Breast epithelium (tissue), 3 donors: ENCODE measurements around the gene NR2C1.

Experiments
- POLR2A ChIP-seq: fragments of 450-650 bp; IDR thresholded peaks from one replicate; pipeline ENCODE4 v1.6.1; 2016; ENCODE audit warnings: antibody characterized with exemption, mild to moderate bottlenecking, moderate library complexity
- TF ChIP-seq, protein P1 (sequence below), 3 donors: fragments of 450-650 bp; IDR thresholded peaks; one replicate each; pipeline ENCODE4 v1.5.1; 2016 to 2017; ENCODE audit warnings: antibody characterized with exemption in 3 of 3, mild to moderate bottlenecking in 3 of 3, moderate library complexity in 3 of 3

DNA sequence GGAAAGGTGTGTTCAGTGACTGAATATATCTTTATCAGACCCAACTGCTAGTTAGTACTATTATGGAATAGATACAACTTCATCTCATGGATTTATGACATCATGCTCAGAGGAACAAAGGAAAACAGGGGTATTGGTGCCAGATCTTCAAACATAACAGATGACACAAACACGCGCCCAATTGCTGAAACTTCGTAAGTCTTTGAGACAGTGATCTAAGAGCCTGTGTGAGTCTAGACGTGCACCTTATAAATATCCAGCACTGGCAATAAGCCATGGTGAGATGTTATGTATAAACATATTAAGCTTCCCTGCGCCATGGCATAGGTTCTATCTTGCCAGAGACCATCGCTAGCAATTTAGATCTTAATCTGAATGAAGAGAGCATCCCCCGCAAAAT is 42.2 kb upstream of the NR2C1 start:
- TF ChIP-seq POLR2A, result no peak
- TF ChIP-seq, protein P1, sequence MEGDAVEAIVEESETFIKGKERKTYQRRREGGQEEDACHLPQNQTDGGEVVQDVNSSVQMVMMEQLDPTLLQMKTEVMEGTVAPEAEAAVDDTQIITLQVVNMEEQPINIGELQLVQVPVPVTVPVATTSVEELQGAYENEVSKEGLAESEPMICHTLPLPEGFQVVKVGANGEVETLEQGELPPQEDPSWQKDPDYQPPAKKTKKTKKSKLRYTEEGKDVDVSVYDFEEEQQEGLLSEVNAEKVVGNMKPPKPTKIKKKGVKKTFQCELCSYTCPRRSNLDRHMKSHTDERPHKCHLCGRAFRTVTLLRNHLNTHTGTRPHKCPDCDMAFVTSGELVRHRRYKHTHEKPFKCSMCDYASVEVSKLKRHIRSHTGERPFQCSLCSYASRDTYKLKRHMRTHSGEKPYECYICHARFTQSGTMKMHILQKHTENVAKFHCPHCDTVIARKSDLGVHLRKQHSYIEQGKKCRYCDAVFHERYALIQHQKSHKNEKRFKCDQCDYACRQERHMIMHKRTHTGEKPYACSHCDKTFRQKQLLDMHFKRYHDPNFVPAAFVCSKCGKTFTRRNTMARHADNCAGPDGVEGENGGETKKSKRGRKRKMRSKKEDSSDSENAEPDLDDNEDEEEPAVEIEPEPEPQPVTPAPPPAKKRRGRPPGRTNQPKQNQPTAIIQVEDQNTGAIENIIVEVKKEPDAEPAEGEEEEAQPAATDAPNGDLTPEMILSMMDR (IDR thresholded peaks at IDR 0.05), result no peak
